Measurements from ENCODE around the gene LAMTOR4.
A peak's percentile ranks its signal among the peaks of the same experiment; 100 is the strongest.
"Not testable (repeated sequence)": the region's sequence is repeated elsewhere in the genome, so short reads cannot be mapped to it uniquely, and the experiment has no call there.

Gene LAMTOR4

GRCh38 chr7:100177045-100178001 lies 28.6 kb downstream of the LAMTOR4 start, which contains the start of the genes GPC2 and STAG3:
GPC2 (minus strand) TSS chr7:100177381; CDS start chr7:100177199, 182 bp downstream.
STAG3 (plus strand) TSS chr7:100177918; CDS start chr7:100180557, 2,639 bp downstream.
- Histone ChIP-seq H3K36me3 (replicated peaks; ENCODE audit: low read depth, low read length) (no peaks in the 10 kb centered on the region), H3K9ac (ENCODE audit: low read length) (peak within 1 kb of the TSS; percentile 58), H4K20me1 (ENCODE audit: insufficient read depth, low read length) (no peaks in the 10 kb centered on the region), H3K4me2 (ENCODE audit: low read length) (peak within 1 kb of the TSS; percentile 82), H3K4me1 (ENCODE audit: low read length) (peaks cover 11% of the 10 kb centered on the region), H3K79me2 (ENCODE audit: low read length) (no peaks in the 10 kb centered on the region), H3K4me3 (ENCODE audit: low read length) (peak within 1 kb of the TSS; percentile 82), H3K27me3 (ENCODE audit: low read depth, low read length) (peaks cover 4% of the 10 kb centered on the region), H3K9me3 (ENCODE audit: insufficient read depth, low read length) (no peaks in the 10 kb centered on the region), H3K27ac (ENCODE audit: low read length) (no peak within 1 kb of the TSS), H2AFZ (ENCODE audit: low read depth, low read length) (peak within 1 kb of the TSS; percentile 90)
- TF ChIP-seq CTCF (IDR thresholded peaks at IDR 0.05; ENCODE audit: low read depth, low read length) (no peak), EZH2phosphoT487 (IDR thresholded peaks at IDR 0.05; ENCODE audit: low read depth) (no peak)

GRCh38 chr7:100180084-100180483 lies 31.4 kb downstream of the LAMTOR4 start:
- H3K79me2 ChIP-seq (ENCODE audit: low read length); H3K4me2 ChIP-seq (ENCODE audit: low read length); H3K9me3 ChIP-seq (ENCODE audit: insufficient read depth, low read length); H4K20me1 ChIP-seq (ENCODE audit: insufficient read depth, low read length); H3K27ac ChIP-seq (ENCODE audit: low read length); H3K36me3 ChIP-seq (replicated peaks; ENCODE audit: low read depth, low read length); H3K9ac ChIP-seq (ENCODE audit: low read length); H3K27me3 ChIP-seq (ENCODE audit: low read depth, low read length); H3K4me3 ChIP-seq (ENCODE audit: low read length); H2AFZ ChIP-seq (ENCODE audit: low read depth, low read length): not testable (repeated sequence)
- peaks cover 11% of the 10 kb centered on the region for H3K4me1 ChIP-seq (ENCODE audit: low read length)

GRCh38 chr7:100182616-100183015 lies 33.9 kb downstream of the LAMTOR4 start:
- H2AFZ ChIP-seq (ENCODE audit: low read depth, low read length); H3K9ac ChIP-seq (ENCODE audit: low read length); H3K27me3 ChIP-seq (ENCODE audit: low read depth, low read length); H3K36me3 ChIP-seq (replicated peaks; ENCODE audit: low read depth, low read length); H3K4me1 ChIP-seq (ENCODE audit: low read length); H3K4me3 ChIP-seq (ENCODE audit: low read length); H3K79me2 ChIP-seq (ENCODE audit: low read length); H3K9me3 ChIP-seq (ENCODE audit: insufficient read depth, low read length); H4K20me1 ChIP-seq (ENCODE audit: insufficient read depth, low read length); H3K27ac ChIP-seq (ENCODE audit: low read length): not testable (repeated sequence)
- H3K4me2 ChIP-seq (ENCODE audit: low read length): peak overlapping the region; percentile 40

- H3K4me2 ChIP-seq (ENCODE audit: low read length); H3K79me2 ChIP-seq (ENCODE audit: low read length); H3K27me3 ChIP-seq (ENCODE audit: low read depth, low read length); H3K27ac ChIP-seq (ENCODE audit: low read length); H3K4me3 ChIP-seq (ENCODE audit: low read length); H3K9ac ChIP-seq (ENCODE audit: low read length); H3K9me3 ChIP-seq (ENCODE audit: insufficient read depth, low read length); H4K20me1 ChIP-seq (ENCODE audit: insufficient read depth, low read length); H3K4me1 ChIP-seq (ENCODE audit: low read length); H3K36me3 ChIP-seq (replicated peaks; ENCODE audit: low read depth, low read length); H2AFZ ChIP-seq (ENCODE audit: low read depth, low read length): not testable (repeated sequence)
Observed at GRCh38 chr7:100183090-100183489, 34.4 kb downstream of the LAMTOR4 start.

GRCh38 chr7:100185726-100186125 lies 37.0 kb downstream of the LAMTOR4 start:
- Histone ChIP-seq H3K9ac (ENCODE audit: low read length) (no peak overlapping the region), H2AFZ (ENCODE audit: low read depth, low read length) (no peak overlapping the region), H3K27me3 (ENCODE audit: low read depth, low read length) (0 out of 2 replicates have a peak, but pooled peaks cover 3% of the 10 kb centered on the region), H3K4me3 (ENCODE audit: low read length) (no peak overlapping the region), H4K20me1 (ENCODE audit: insufficient read depth, low read length) (no peaks in the 10 kb centered on the region), H3K36me3 (replicated peaks; ENCODE audit: low read depth, low read length) (no peaks in the 10 kb centered on the region), H3K27ac (ENCODE audit: low read length) (no peak overlapping the region), H3K9me3 (ENCODE audit: insufficient read depth, low read length) (no peaks in the 10 kb centered on the region), H3K4me2 (ENCODE audit: low read length) (no peak overlapping the region), H3K4me1 (ENCODE audit: low read length) (peaks cover 11% of the 10 kb centered on the region), H3K79me2 (ENCODE audit: low read length) (no peaks in the 10 kb centered on the region)
- TF ChIP-seq EZH2phosphoT487 (IDR thresholded peaks at IDR 0.05; ENCODE audit: low read depth) (no peak), CTCF (IDR thresholded peaks at IDR 0.05; ENCODE audit: low read depth, low read length) (no peak)

Data from OCI-LY3 (cell line).